Measurements from ENCODE around the gene GBA3.

DNA sequence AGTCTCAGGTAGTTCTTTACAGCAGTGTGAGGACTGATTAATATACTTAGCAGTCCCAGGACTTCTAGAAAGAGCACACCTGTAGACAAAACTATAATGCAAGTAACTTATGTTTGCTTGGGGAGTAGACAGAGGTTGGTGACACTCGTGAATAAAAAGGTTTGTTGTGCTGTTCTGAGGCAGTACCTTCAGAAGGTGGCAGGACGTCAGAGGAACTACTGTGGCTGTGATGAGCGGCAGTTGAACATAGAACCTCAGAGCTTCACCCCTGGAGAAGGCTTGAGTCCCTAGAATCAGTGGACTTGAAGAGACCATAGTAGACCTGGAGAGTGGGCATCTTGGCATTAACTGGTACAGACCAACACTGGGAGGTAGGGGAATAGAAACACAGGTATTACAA is 3.3 kb upstream of the GBA3 start:
- TF ChIP-seq, protein P1, sequence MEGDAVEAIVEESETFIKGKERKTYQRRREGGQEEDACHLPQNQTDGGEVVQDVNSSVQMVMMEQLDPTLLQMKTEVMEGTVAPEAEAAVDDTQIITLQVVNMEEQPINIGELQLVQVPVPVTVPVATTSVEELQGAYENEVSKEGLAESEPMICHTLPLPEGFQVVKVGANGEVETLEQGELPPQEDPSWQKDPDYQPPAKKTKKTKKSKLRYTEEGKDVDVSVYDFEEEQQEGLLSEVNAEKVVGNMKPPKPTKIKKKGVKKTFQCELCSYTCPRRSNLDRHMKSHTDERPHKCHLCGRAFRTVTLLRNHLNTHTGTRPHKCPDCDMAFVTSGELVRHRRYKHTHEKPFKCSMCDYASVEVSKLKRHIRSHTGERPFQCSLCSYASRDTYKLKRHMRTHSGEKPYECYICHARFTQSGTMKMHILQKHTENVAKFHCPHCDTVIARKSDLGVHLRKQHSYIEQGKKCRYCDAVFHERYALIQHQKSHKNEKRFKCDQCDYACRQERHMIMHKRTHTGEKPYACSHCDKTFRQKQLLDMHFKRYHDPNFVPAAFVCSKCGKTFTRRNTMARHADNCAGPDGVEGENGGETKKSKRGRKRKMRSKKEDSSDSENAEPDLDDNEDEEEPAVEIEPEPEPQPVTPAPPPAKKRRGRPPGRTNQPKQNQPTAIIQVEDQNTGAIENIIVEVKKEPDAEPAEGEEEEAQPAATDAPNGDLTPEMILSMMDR (conservative IDR thresholded peaks at IDR 0.05): no peak
- TF ChIP-seq ZFX (IDR thresholded peaks at IDR 0.05): no peak

Data from C4-2B (cell line).